MG63 (cell line): ENCODE measurements around the gene GNGT2. TPM values are rescaled to one million over a fixed set of nuclear protein-coding genes. Genes with fewer than 3 reads are reported as not detected.

ENCODE experiments used
- DNase-seq: peaks from one replicate; pipeline ENCODE4 v3.0.0-alpha.2; 2020
- H3K27me3 ChIP-seq: fragments of 250-450 bp; sonication (Bioruptor Pico); 2 replicates; pipeline ENCODE4 v1.5.1; 2020; ENCODE audit warnings: mild to moderate bottlenecking, moderate library complexity
- H3K36me3 ChIP-seq: fragments of 250-450 bp; sonication (Bioruptor Pico); 2 replicates; pipeline ENCODE4 v1.5.1; 2020; ENCODE audit warnings: mild to moderate bottlenecking, moderate library complexity
- H3K4me3 ChIP-seq: fragments of 250-450 bp; sonication (Bioruptor Pico); 2 replicates; pipeline ENCODE4 v1.5.1; 2020; ENCODE audit warnings: mild to moderate bottlenecking, moderate library complexity
- H3K9me3 ChIP-seq: fragments of 250-450 bp; sonication (Bioruptor Pico); 2 replicates; pipeline ENCODE4 v1.5.1; 2020; ENCODE audit warnings: mild to moderate bottlenecking, moderate library complexity
- total RNA-seq: library from RNA; depleted of rRNA; stranded (reverse); fragments of >200 nt; shearing (Covaris generic); gene quantifications from 2 replicates; pipeline ENCODE4 v1.2.3, GENCODE V29; 2014; ENCODE audit warnings: low replicate concordance

GNGT2 gene
- total RNA-seq, 1 experiment from 2014 or later = not detected

DNA sequence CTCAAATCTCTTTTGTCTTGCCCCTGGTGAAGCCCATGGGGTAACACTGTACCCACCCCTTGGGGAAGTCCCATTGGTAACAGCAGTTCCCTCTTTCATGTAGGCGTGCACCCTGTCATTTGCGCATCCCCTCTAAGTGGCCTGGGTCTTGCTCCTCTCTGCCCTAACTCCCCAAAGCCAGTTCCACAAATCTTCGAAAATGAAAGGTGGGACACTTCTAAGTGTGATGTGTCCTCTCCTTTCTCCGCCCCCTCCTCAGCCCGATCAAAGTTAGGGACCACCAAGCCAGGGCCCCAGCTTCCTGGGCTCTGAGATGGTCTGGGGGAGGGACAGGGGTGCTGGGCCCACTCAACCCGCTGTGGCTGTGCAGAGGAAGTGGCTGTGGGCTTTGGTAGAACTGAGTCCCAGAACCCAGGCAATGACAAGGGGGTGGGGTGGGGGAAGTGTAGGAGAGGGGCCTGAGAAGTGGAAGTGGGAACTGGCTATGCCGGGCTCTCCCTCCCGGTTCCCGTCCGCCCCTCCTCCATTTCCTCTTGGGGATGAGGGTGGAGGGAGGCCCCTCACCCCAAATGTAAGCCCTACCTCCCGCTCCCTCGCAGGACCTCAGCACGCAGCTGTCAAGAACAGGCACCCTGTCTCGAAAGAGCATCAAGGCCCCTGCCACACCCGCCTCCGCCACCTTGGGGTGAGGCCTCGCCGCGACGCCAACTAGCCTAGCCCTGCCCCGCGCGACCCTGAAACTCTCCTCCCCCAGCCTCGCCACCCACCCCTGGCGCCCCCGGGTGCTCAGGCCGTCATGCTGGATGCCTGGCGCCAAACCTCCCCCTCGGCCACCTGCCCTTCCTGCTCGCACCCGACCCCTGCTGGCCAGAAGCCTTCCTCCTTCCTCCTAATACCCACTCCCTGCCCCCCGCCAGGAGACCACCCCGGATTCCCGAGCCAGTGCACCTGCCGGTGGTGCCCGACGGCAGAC, 8.9 kb upstream of the GNGT2 start:
- Histone ChIP-seq H3K27me3 (peaks cover 5% of the 10 kb centered on the region; the same call in 1 of the 2 replicates), H3K36me3 (no peaks in the 10 kb centered on the region), H3K4me3 (no peak overlapping the region), H3K9me3 (no peaks in the 10 kb centered on the region)
- no peak for DNase-seq

DNA sequence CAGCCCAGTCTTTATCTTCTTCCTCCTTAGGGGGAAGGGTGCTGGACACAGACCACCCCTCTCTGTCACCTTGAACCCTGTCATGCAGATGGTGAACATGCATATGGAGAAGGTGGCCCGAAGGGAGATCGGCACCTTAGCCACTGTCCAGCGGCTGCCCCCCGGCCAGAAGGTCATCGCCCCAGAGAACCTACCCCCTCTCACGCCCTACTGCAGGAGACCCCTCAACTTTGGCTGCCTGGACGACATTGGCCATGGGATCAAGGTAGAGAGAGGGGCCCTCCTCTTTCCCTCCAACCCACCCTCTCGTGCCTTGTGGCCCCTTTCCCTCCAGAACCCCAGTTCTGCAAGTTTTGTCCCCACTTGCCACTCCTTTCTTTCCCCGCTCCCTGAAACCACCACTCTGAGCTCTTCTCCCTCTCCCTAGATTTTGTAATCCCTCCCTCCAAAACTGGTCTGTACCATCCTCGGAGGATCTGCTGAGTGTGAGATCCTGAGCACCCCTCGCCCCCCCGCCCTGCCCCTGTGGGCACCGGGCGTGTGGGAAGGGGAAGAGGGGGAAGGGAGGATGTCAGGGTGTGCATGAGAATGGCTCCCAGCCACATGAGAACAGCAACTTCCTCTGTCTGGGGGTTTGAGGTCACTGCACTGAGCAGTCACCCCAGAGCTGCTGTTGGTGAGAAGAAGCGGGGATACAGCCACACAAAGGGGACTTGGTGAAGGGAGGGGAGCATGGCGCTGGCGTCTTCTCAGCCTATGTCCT, 7.5 kb upstream of the GNGT2 start:
- Histone ChIP-seq H3K36me3 (no peaks in the 10 kb centered on the region), H3K4me3 (no peak overlapping the region), H3K9me3 (no peaks in the 10 kb centered on the region), H3K27me3 (peaks cover 2% of the 10 kb centered on the region; the same call in 1 of the 2 replicates)
- DNase-seq = no peak

DNA sequence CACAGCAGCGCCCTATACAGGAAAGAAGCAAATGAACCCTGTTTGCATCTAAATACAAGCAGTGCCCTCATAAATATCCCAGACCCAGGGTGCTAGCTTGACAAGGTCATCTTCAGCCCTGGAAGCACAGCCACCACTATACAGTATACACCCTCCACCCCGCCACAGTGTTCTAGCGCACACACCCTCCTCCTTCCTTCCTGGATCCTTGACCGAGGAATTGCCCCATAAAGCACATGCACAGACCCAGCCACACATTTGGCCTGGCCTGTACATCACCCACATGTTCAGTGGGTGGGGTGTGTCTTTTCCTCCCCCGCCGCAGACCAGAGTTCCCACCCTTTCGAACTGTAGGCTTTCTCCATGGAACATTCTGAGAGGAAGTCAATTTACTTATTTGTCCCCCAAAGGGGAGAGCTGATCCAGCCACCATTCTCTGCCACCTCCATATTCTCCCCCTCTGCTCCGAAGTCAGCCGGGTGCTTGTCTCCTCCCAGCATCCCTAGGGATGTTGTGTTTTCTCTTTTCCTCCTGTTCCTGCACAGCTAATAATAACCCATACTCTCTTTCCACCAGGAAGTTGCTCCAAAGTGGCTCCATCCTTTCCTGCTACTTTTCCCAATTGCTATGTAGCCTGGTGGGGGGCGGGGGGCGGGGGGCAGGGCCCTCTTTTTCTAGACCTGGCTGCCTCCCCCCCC, 6.7 kb upstream of the GNGT2 start:
- Histone ChIP-seq H3K36me3 (no peaks in the 10 kb centered on the region), H3K4me3 (no peak overlapping the region), H3K9me3 (no peaks in the 10 kb centered on the region)

DNA sequence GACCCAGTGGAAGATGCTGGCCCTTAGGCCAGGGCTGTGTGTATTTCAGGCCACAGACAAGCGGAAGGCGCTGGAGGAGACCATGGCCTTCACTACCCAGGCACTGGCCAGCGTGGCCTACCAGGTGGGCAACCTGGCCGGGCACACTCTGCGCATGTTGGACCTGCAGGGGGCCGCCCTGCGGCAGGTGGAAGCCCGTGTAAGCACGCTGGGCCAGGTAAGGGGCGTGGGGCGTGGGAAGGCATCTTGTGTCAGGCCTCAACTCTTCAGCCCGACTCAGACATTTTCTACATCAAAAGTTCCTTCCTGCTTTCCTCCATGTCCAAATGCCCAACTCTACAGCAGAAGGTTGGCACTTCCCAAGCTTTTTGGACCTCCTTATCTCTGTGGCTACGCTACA, 6.1 kb upstream of the GNGT2 start:
- Histone ChIP-seq H3K27me3 (no peaks in the 10 kb centered on the region), H3K9me3 (no peaks in the 10 kb centered on the region), H3K36me3 (no peaks in the 10 kb centered on the region), H3K4me3 (no peak overlapping the region)
- no peak for DNase-seq

More for the DNA sequence above, 6.7 kb upstream of the GNGT2 start:
- no peaks in the 10 kb centered on the region for H3K27me3 ChIP-seq
- DNase-seq = no peak

DNA sequence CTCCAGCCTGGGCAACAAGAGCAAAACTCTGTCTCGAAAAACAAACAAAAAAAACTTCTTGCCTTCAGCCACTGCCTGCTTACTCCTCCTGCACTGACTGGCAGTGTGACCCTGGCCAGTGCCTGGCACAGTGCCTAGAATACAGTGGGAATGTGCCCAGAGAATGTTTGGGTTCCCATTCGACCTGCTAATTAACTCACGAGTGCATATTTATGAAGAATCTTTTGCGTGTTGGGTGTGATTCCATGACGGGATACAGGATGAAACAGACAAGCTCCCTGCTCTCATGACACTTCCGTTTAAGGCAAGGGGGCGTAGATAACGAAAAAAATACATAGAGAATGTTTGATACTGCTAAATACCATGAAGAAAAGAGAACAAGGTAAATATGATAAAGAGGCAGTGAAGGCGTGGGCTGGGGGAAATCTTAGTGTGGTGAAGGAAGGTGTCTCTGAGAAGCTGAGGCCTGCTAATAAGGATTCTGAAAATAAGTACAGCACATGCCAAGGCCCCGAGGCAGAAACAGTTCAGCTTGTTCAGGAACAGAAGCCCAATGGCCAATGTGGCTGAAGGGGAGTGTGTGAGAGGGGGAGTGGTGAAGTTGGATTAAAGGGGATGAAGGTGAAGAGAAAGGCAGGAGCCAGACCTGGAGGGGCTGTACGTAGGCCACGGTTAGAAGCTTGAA, 4.4 kb upstream of the GNGT2 start:
- Histone ChIP-seq H3K4me3 (no peak overlapping the region), H3K27me3 (no peaks in the 10 kb centered on the region), H3K36me3 (no peaks in the 10 kb centered on the region), H3K9me3 (no peaks in the 10 kb centered on the region)
- DNase-seq = peak; percentile 33

DNA sequence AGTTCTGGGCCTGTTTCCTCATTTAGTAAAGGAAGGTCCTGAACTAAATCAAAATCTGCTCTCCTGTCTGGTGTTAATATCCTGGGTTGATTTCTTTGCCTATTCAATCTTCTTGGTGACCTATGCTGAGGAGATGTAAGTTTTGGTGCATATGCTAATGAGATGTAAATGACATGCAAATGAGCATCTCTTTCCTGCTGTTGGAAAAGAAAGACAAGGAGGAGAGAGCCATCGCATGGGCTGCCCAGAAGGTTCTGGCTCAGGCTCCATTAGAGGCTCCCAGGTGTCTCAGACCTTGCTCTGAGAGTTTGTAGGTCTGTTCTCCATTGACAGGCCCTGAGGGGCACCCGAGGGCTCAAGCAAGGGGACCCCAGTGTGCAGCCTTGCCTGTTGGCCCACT, 3.5 kb upstream of the GNGT2 start:
- H3K36me3 ChIP-seq = no peaks in the 10 kb centered on the region
- no peaks in the 10 kb centered on the region for H3K9me3 ChIP-seq
- H3K4me3 ChIP-seq = no peak overlapping the region
- no peak for DNase-seq
- no peaks in the 10 kb centered on the region for H3K27me3 ChIP-seq

DNA sequence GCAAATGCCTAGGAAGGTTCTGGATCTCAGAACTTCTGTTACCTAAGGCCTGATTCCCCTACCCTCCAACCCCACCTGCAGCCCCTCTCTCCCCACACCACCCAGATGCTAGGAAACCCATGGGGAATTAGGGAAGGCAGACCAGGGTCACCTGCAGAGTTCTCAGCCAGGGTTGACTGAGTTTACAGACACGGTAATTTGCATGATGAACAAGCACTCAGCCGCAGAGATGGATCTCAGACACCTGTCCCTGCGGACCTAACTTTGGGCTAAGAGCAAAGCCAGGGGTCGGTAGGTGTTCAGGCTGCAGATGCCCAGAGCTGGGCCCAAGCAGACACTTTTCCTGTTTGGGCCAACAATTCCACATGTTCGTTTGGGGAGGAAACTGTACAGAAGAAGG, 3.0 kb upstream of the GNGT2 start:
- no peak for DNase-seq
- Histone ChIP-seq H3K9me3 (no peaks in the 10 kb centered on the region), H3K27me3 (no peaks in the 10 kb centered on the region), H3K36me3 (no peaks in the 10 kb centered on the region), H3K4me3 (no peak overlapping the region)

DNA sequence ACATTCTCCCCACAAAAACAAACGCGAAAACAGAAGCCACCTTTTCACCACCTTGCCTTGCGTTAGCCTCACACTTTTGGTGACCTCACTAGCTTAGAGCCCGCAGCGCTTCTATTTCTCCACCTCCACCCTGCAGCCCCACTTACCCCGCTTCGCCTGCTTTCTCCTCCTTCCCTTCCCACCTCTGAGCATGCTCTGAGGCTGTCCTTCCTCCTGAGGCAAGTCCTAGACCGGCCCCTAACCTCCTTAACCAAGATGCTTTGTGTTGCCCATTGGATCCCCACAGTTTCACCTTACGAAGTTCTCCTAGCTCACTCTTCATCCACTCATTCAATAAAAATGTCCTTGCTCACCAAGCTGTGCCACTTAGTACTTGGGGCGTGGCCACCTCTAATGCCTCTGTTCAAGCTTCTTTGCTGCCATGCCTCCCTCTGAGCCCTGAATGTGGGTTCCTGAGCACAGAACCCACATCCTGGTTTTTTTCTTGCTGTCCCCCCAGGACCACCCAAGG, 1.3 kb downstream of the GNGT2 start:
- no peak for DNase-seq
- Histone ChIP-seq H3K27me3 (no peaks in the 10 kb centered on the region), H3K36me3 (no peaks in the 10 kb centered on the region), H3K9me3 (no peaks in the 10 kb centered on the region), H3K4me3 (no peak overlapping the region)

DNA sequence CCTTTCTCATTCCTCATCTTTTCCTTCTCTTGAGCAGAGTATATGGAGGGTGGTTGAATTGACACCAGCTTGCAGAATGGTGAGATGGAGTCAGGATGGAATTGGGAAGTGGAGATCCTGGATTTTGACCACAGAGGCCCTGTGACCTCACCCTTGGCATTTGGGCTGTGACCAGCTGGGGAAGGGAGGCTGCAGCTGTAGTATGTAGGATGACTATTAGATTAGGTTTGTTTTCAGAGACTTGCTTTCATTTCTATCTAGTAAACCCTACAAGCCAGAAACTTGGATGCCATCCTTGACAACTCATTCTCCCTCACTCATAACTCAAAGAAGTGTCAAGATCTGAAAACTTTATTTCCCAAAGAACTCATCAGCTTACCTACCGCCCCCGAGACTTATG, 5.9 kb downstream of the GNGT2 start:
- H3K36me3 ChIP-seq = no peaks in the 10 kb centered on the region
- H3K27me3 ChIP-seq = no peaks in the 10 kb centered on the region
- no peaks in the 10 kb centered on the region for H3K9me3 ChIP-seq
- DNase-seq = peak; percentile 79
- no peak overlapping the region for H3K4me3 ChIP-seq

DNA sequence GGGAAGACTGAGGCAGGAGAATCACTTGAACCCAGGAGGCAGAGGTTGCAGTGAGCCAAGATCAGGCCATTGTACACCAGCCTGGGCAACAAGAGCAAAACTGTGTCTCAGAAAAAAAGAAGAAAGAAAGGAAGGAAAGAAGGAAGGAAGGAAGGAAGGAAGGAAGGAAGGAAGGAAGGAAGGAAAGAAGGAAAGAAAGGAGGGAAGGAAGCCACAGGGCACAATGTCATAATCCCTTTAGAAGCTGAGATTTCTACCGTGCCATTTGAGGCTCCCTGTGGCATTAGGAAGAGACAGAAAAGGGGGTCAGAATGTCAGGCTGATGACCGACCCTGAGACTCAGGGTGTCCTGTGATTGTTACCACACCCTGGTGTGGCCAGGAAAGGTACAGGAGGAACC, 6.6 kb downstream of the GNGT2 start:
- Histone ChIP-seq H3K4me3 (no peak overlapping the region), H3K27me3 (no peaks in the 10 kb centered on the region), H3K9me3 (no peaks in the 10 kb centered on the region), H3K36me3 (no peaks in the 10 kb centered on the region)
- no peak for DNase-seq

DNA sequence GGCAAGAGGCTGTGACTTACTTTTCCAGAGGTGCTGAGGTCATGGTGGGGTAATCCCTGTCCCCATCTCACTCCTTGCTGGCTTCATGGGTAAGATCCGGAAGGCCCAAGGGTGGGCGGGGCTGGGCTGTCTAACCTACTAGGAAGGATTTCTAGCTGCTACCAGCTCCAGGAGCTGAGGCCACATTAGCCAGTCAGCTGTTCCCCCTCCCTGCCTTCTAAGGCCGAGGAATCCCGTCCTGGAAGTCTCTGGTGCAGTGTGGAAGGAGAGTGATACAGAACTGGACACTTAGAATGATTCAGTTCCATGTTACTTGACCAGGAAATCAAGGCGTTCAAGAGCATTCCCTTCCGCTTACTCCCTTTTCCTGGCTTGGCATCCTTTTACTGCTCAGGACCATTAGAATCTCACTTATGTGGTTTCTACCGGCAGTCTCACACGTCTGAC, 8.9 kb downstream of the GNGT2 start:
- no peaks in the 10 kb centered on the region for H3K36me3 ChIP-seq
- H3K9me3 ChIP-seq = no peaks in the 10 kb centered on the region
- DNase-seq = no peak
- H3K4me3 ChIP-seq = no peak overlapping the region
- no peaks in the 10 kb centered on the region for H3K27me3 ChIP-seq

DNA sequence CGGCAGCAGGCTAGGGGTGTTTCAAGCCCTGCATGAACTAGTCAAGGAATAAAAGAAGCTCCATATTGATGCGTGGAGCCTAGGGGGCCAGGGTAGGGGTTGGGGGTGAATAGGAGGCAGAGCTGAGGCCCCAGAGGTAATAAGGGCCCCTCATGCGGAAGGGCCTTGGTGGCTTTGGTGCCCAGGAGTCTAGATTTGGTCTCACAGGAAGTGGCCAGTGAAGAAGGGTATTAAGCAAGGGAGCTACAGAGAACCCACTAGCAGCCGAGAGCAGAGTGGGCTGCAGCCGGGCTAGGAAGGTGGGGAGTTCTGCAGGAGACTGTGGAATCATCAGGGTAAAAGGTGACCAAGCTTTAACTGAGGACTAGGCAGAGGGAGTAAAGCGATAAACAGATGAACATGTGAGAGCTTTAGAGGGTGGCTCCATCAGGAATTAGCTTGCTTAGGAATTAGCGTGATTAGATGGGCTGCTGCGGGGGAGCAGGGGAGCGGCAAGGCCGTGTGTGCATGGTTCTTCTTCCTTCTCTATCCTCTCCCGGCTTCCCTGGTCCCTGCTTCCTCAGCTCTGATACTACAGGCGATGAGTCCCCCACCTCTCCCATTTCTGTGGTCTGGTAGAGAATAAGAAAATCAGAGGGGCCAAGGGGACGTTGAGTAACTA, 9.8 kb downstream of the GNGT2 start:
- Histone ChIP-seq H3K4me3 (no peak overlapping the region), H3K9me3 (no peaks in the 10 kb centered on the region), H3K36me3 (no peaks in the 10 kb centered on the region), H3K27me3 (no peaks in the 10 kb centered on the region)
- no peak for DNase-seq

DNA sequence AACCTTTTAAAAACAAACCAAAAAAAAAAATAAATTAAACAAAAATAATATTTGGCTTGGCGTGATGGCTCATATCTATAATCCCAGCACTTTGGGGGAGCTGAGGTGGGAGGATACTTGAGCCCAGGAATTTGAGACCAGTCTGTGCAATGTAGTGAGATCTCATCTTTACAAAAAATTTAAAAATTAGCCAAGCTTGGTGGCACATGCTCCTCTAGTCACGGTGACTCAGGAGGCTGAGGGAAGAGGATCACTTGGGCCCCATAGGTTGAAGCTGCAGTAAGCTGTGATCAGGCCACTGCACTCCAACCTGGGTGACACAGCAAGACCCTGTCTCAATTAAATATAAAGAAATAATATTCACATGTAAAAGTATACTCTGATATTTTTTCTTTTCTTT, 12.2 kb downstream of the GNGT2 start:
- Histone ChIP-seq H3K27me3 (no peaks in the 10 kb centered on the region), H3K36me3 (no peaks in the 10 kb centered on the region), H3K9me3 (no peaks in the 10 kb centered on the region), H3K4me3 (no peak overlapping the region)
- no peak for DNase-seq

DNA sequence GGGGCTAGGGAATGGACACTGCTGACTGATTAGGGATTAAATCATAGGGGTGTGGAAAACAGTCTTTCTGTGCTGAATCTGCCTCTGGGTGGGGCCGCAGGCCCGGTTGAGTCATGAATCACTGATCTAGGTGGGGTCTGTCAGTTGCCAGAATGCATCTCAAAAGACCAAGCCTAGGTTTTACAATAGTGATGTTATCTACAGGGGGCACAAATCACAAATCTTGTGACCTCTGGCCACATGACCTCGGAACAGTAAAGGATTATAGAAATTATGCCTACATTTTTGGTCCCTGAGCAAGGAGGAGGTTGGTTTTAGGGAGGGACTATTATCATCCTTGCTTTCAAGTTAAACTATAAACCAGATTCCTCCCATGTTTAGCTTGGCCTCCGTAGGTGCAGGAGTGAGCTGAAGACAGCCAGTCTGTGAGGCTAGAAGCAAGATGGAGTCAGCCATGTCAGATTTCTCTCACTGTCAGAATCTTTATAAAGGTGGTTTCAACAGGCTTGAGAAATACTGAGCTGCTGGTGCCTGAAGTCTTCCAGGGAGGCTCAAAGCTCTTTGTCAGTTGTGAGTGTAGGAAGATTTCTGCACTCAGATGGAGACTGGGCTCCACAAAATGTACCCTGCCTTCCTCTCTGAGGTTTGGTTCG, 12.9 kb downstream of the GNGT2 start:
- peak; percentile 30 for DNase-seq
- no peaks in the 10 kb centered on the region for H3K27me3 ChIP-seq
- no peaks in the 10 kb centered on the region for H3K9me3 ChIP-seq
- H3K36me3 ChIP-seq = no peaks in the 10 kb centered on the region
- H3K4me3 ChIP-seq = no peak overlapping the region

DNA sequence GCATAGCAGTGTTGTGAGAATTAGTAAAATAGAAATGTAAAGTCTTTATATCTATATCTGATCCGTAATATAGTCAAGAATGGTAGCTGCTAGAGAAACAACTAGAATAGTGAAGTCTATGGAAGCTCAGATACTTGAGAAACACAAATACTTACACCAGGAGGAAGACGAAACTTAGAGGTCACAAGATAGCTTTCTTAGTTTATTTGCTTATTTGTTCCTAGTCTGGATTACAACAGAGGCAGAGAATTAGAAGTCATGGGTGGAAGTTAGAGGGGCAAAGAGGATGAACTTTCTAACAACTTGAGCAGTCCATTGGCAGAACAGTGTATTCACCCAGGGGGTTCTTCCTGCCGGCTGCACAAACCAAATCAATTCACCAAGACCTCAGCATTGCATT, 13.9 kb downstream of the GNGT2 start:
- Histone ChIP-seq H3K36me3 (no peaks in the 10 kb centered on the region), H3K4me3 (no peak overlapping the region)
- DNase-seq = no peak

More for the DNA sequence above, 13.9 kb downstream of the GNGT2 start:
- no peaks in the 10 kb centered on the region for H3K9me3 ChIP-seq
- H3K27me3 ChIP-seq = no peaks in the 10 kb centered on the region
